ENCODE data around the gene CNOT6L. TPM values are rescaled to one million over a fixed set of nuclear protein-coding genes. Genes with fewer than 3 reads are reported as not detected.
"Not testable (repeated sequence)": the region's sequence is repeated elsewhere in the genome, so short reads cannot be mapped to it uniquely, and the experiment has no call there.

CNOT6L gene
- 6.3 and 7.4 TPM in 2 replicates for total RNA-seq (2012; rRNA removed)

DNA sequence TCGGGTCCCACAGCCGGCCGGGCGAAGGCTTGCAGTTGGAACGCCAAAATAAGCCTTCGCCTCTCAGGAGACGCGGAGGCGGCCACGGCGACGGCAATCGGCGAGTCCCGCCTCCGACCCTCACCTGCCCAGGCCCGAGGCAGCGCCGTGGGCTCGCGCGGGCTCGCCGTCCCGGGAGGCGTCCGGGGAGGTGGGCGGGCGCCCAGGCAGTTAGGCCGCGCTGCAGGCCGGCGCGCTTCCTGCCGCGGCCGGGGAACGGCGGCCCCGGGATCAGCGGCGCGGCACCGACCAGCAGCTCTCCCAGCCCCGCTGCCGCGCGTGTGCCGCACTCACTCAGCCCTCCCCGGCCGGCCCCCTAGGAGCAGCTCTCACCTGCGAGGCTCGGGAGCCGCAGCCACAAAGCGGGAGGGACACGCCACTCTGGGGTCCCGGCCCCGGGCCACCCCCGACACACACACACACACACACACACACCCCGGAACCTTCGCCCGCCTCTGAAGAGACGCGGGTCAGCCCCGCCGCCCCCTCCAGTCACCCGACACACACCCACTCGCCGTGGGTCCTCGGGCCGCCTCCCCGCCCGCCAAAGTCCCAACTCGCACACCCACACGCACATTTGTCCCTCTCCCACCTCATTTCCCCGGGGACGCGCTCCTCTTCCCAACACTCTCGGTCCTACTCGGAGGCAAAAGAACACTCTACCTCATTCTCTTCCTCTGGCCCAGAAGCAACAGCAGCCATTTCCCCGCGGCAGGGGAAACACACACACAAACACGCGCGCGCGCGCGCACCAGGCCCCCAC lies at the start of gene CNOT6L:
Gene CNOT6L (minus strand): TSS at position 767 of the 802 bp plus-strand sequence. CDS start 60 bp downstream, at position 707.
- Histone ChIP-seq H3K9ac (ENCODE audit: low read depth, low read length) (peak within 1 kb of the TSS; percentile 91), H3K27me3 (ENCODE audit: control insufficient read depth, insufficient read depth, low read length) (no peaks in the 10 kb centered on the region), H3K4me1 (ENCODE audit: control insufficient read depth, insufficient read depth, low read length) (peaks cover 14% of the 10 kb centered on the region), H3K9me3 (replicated peaks; ENCODE audit: low read length) (no peaks in the 10 kb centered on the region), H3K4me3 (ENCODE audit: low read length) (peak within 1 kb of the TSS; percentile 98), H3K36me3 (ENCODE audit: insufficient read depth, low read length) (no peaks in the 10 kb centered on the region), H3K4me2 (ENCODE audit: low read length) (peak within 1 kb of the TSS; percentile 95)

- no peak overlapping the region for H3K4me2 ChIP-seq (ENCODE audit: low read length)
- H3K36me3 ChIP-seq (ENCODE audit: insufficient read depth, low read length), result peaks cover 3% of the 10 kb centered on the region
- H3K9ac ChIP-seq (ENCODE audit: low read depth, low read length), result no peak overlapping the region
- H3K4me3 ChIP-seq (ENCODE audit: low read length), result no peak overlapping the region
- no peaks in the 10 kb centered on the region for H3K9me3 ChIP-seq (replicated peaks; ENCODE audit: low read length)
- no peaks in the 10 kb centered on the region for H3K27me3 ChIP-seq (ENCODE audit: control insufficient read depth, insufficient read depth, low read length)
- peaks cover 15% of the 10 kb centered on the region for H3K4me1 ChIP-seq (ENCODE audit: control insufficient read depth, insufficient read depth, low read length)
Observed at GRCh38 chr4:77865259-77865658, 46.1 kb upstream of the CNOT6L start.

DNA sequence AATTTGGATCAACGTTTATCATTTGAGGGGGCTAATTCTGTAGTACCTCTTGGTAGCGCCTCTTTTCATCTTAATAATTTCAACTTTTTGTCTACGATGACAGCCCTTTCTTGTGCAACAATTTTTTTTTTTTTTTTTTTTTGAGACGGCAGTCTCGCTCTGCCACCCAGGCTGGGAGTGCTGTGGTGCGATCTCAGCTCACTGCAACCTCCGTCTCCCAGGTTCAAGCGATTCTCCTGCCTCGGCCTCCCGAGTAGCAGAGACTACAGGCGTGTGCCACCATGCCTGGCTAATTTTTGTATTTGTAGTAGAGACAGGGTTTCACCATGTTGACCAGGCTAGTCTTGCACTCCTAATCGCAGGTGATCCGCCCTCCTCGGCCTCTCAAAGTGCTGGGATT lies 44.2 kb upstream of the CNOT6L start:
- peak overlapping the region; percentile 96 for H3K9ac ChIP-seq (ENCODE audit: low read depth, low read length)
- H3K4me1 ChIP-seq (ENCODE audit: control insufficient read depth, insufficient read depth, low read length), result peaks cover 15% of the 10 kb centered on the region
- peak overlapping the region; percentile 80 for H3K4me3 ChIP-seq (ENCODE audit: low read length)

GRCh38 chr4:77862478-77863216 lies 43.5 kb upstream of the CNOT6L start, which contains the start of gene MRPL1:
Gene MRPL1, plus strand, starts transcription at chr4:77862830. Its CDS starts 19 bp downstream, at chr4:77862849.
- peaks cover 15% of the 10 kb centered on the region for H3K4me1 ChIP-seq (ENCODE audit: control insufficient read depth, insufficient read depth, low read length)
- H3K4me2 ChIP-seq (ENCODE audit: low read length), result peak within 1 kb of the TSS; percentile 86
- no peaks in the 10 kb centered on the region for H3K36me3 ChIP-seq (ENCODE audit: insufficient read depth, low read length)
- H3K9ac ChIP-seq (ENCODE audit: low read depth, low read length), result peak within 1 kb of the TSS; percentile 96
- H3K4me3 ChIP-seq (ENCODE audit: low read length), result peak within 1 kb of the TSS; percentile 80
- no peaks in the 10 kb centered on the region for H3K27me3 ChIP-seq (ENCODE audit: control insufficient read depth, insufficient read depth, low read length)
- no peaks in the 10 kb centered on the region for H3K9me3 ChIP-seq (replicated peaks; ENCODE audit: low read length)

More for the DNA sequence above, 44.2 kb upstream of the CNOT6L start:
- not testable (repeated sequence) for H3K36me3 ChIP-seq (ENCODE audit: insufficient read depth, low read length); H3K9me3 ChIP-seq (replicated peaks; ENCODE audit: low read length); H3K27me3 ChIP-seq (ENCODE audit: control insufficient read depth, insufficient read depth, low read length)
- H3K4me2 ChIP-seq (ENCODE audit: low read length), result peak overlapping the region; percentile 86

DNA sequence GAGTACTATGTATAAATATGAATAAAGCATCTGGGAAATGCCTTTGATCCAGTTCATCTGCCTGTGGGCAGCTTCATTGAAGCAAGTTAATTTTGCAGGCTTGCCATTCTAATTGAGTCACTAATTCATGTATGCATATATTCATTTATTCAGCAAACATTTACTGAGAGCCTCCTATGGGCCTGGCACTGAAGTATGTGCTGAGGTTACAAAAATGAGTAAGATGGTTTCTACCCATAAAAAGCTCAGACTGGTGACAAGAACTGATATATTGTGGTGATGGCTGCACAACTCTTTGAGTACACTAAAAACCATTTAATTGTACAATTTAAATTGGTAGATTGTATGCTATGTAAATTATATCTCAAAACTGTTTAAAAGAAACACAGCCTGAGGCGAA lies 42.3 kb upstream of the CNOT6L start:
- H3K9me3 ChIP-seq (replicated peaks; ENCODE audit: low read length), result no peaks in the 10 kb centered on the region
- H3K36me3 ChIP-seq (ENCODE audit: insufficient read depth, low read length), result no peaks in the 10 kb centered on the region
- H3K4me3 ChIP-seq (ENCODE audit: low read length), result peak overlapping the region; percentile 80
- peak overlapping the region; percentile 86 for H3K4me2 ChIP-seq (ENCODE audit: low read length)
- no peaks in the 10 kb centered on the region for H3K27me3 ChIP-seq (ENCODE audit: control insufficient read depth, insufficient read depth, low read length)
- peak overlapping the region; percentile 96 for H3K9ac ChIP-seq (ENCODE audit: low read depth, low read length)
- peaks cover 15% of the 10 kb centered on the region for H3K4me1 ChIP-seq (ENCODE audit: control insufficient read depth, insufficient read depth, low read length)

GRCh38 chr4:77859256-77859655 lies 40.1 kb upstream of the CNOT6L start:
- Histone ChIP-seq H3K4me2 (ENCODE audit: low read length) (no peak overlapping the region), H3K4me3 (ENCODE audit: low read length) (no peak overlapping the region), H3K9ac (ENCODE audit: low read depth, low read length) (no peak overlapping the region), H3K27me3 (ENCODE audit: control insufficient read depth, insufficient read depth, low read length) (no peaks in the 10 kb centered on the region), H3K4me1 (ENCODE audit: control insufficient read depth, insufficient read depth, low read length) (peaks cover 15% of the 10 kb centered on the region), H3K36me3 (ENCODE audit: insufficient read depth, low read length) (no peaks in the 10 kb centered on the region), H3K9me3 (replicated peaks; ENCODE audit: low read length) (no peaks in the 10 kb centered on the region)

- H3K4me3 ChIP-seq (ENCODE audit: low read length), result no peak overlapping the region
- no peak overlapping the region for H3K4me2 ChIP-seq (ENCODE audit: low read length)
- no peaks in the 10 kb centered on the region for H3K9me3 ChIP-seq (replicated peaks; ENCODE audit: low read length)
- H3K27me3 ChIP-seq (ENCODE audit: control insufficient read depth, insufficient read depth, low read length), result no peaks in the 10 kb centered on the region
- H3K36me3 ChIP-seq (ENCODE audit: insufficient read depth, low read length), result no peaks in the 10 kb centered on the region
- no peak overlapping the region for H3K9ac ChIP-seq (ENCODE audit: low read depth, low read length)
- no peaks in the 10 kb centered on the region for H3K4me1 ChIP-seq (ENCODE audit: control insufficient read depth, insufficient read depth, low read length)
Observed at GRCh38 chr4:77856152-77856551, 37.0 kb upstream of the CNOT6L start.

GRCh38 chr4:77854431-77855111 lies 35.4 kb upstream of the CNOT6L start:
- Histone ChIP-seq H3K9ac (ENCODE audit: low read depth, low read length) (no peak overlapping the region), H3K4me3 (ENCODE audit: low read length) (no peak overlapping the region), H3K27me3 (ENCODE audit: control insufficient read depth, insufficient read depth, low read length) (no peaks in the 10 kb centered on the region), H3K36me3 (ENCODE audit: insufficient read depth, low read length) (no peaks in the 10 kb centered on the region), H3K4me1 (ENCODE audit: control insufficient read depth, insufficient read depth, low read length) (no peaks in the 10 kb centered on the region), H3K4me2 (ENCODE audit: low read length) (no peak overlapping the region), H3K9me3 (replicated peaks; ENCODE audit: low read length) (no peaks in the 10 kb centered on the region)

DNA sequence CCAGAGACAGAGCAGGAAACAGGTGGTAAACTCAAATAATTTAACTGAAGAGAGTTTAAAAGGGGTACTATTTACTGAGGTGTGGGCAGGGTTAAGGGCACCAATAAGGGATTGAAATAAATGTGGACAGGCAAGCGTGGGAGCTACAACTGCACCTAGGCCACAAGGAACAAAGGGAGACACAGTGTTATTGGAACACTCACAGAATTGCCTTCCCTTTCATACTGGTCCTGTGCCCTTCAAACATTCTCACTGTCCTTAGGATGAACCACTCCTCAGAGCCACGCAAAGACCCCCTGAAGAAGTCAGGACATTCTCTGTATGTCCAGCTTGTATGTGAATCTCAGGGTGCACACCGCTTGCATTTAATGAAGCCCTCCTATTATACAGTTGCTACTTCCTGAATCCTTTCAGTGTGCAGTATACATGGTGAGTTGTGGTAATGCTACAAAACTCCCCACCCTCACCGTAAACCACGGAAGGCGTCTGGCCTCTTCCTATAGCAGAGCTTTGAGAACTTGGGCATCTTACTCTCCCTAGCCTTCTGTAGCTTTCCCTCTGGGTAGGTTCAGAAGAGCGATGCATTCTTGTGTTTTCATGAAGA lies 33.8 kb upstream of the CNOT6L start:
- Histone ChIP-seq H3K9ac (ENCODE audit: low read depth, low read length) (no peak overlapping the region), H3K9me3 (replicated peaks; ENCODE audit: low read length) (no peaks in the 10 kb centered on the region), H3K4me2 (ENCODE audit: low read length) (no peak overlapping the region), H3K4me1 (ENCODE audit: control insufficient read depth, insufficient read depth, low read length) (no peaks in the 10 kb centered on the region), H3K27me3 (ENCODE audit: control insufficient read depth, insufficient read depth, low read length) (no peaks in the 10 kb centered on the region), H3K36me3 (ENCODE audit: insufficient read depth, low read length) (no peaks in the 10 kb centered on the region), H3K4me3 (ENCODE audit: low read length) (no peak overlapping the region)

DNA sequence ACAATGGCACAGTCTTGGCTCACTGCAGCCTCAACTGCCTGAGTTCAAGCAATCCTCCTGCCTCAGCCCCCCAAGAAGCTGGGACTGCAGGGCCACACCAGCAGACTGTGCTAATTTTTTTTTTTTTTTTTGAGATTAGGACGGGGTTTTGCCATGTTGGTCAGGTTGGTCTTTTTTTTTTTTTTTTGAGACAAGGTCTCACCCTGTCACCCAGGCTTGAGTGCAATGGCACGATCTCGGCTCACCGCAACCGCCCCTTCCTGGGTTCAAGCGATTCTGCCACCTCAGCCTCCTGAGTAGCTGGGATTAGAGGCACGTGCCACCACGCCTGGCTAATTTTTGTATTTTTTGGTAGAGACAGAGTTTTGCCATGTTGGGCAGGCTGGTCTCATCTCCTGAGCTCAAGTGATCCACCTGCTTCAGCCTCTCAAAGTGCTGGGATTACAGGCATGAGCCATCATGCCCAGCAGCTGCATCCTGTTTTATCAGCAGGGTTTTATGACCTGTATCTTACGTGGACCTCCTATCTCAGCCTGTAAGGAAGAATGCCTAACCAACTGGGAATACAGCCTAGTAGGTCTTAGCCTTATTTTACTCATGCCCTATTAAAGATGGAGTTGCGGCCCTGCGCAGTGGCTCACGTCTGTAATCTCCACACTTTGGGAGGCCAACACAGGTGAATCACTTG lies 30.3 kb upstream of the CNOT6L start:
- no peak overlapping the region for H3K4me3 ChIP-seq (ENCODE audit: low read length)
- H3K4me2 ChIP-seq (ENCODE audit: low read length), result no peak overlapping the region
- H3K4me1 ChIP-seq (ENCODE audit: control insufficient read depth, insufficient read depth, low read length), result no peaks in the 10 kb centered on the region
- no peaks in the 10 kb centered on the region for H3K36me3 ChIP-seq (ENCODE audit: insufficient read depth, low read length)
- no peaks in the 10 kb centered on the region for H3K9me3 ChIP-seq (replicated peaks; ENCODE audit: low read length)
- no peaks in the 10 kb centered on the region for H3K27me3 ChIP-seq (ENCODE audit: control insufficient read depth, insufficient read depth, low read length)
- H3K9ac ChIP-seq (ENCODE audit: low read depth, low read length), result no peak overlapping the region
